Lung (tissue), 12 donors: ENCODE measurements around the gene ZC3H18. TPM values are rescaled to one million over a fixed set of nuclear protein-coding genes. Genes with fewer than 3 reads are reported as not detected.

ENCODE experiments used
- ATAC-seq: fragments of 200-7000 bp; cut with Tn5 transposase; one replicate; pipeline ENCODE4 v1.9.1; 2020; ENCODE audit warnings: moderate number of reproducible peaks; ENCODE audit not compliant: insufficient read depth, low FRiP score
- DNase-seq, 3 donors: peaks; one replicate each; pipeline ENCODE4 v3.0.0-alpha.2; 2013 to 2017
- H3K27ac ChIP-seq, 2 donors: one replicate each; pipeline ENCODE4 v1.5.1; 2013; ENCODE audit warnings: mild to moderate bottlenecking in 2 of 2, moderate library complexity in 2 of 2, control low read depth in 1 of 2, inconsistent platforms in 1 of 2, low read depth in 1 of 2, low read length in 1 of 2
- H3K27me3 ChIP-seq, 3 donors: one replicate each; pipeline ENCODE4 v1.5.1; 2013; ENCODE audit warnings: low read length in 2 of 3; ENCODE audit not compliant: control insufficient read depth in 3 of 3, insufficient read depth in 3 of 3
- H3K36me3 ChIP-seq, 4 donors: one replicate each; pipeline ENCODE4 v1.5.1; 2013; ENCODE audit warnings: low read length in 4 of 4, mild to moderate bottlenecking in 1 of 4, moderate library complexity in 1 of 4; ENCODE audit not compliant: control insufficient read depth in 4 of 4, insufficient read depth in 4 of 4
- H3K4me1 ChIP-seq, 5 donors: one replicate each; pipeline ENCODE4 v1.5.1; 2013; ENCODE audit warnings: low read length in 5 of 5, mild to moderate bottlenecking in 2 of 5, moderate library complexity in 1 of 5; ENCODE audit not compliant: control insufficient read depth in 5 of 5, insufficient read depth in 5 of 5
- H3K4me3 ChIP-seq: one replicate; pipeline ENCODE4 v1.5.1; 2013; ENCODE audit warnings: mild to moderate bottlenecking, control low read depth, moderate library complexity
- H3K9ac ChIP-seq, 2 donors: one replicate each; pipeline ENCODE4 v1.5.1; 2013; ENCODE audit warnings: low read length in 2 of 2, control low read depth in 1 of 2; ENCODE audit not compliant: insufficient read depth in 1 of 2
- H3K9me3 ChIP-seq, 4 donors: one replicate each; pipeline ENCODE4 v1.5.1; 2013; ENCODE audit warnings: low read length in 3 of 4, mild to moderate bottlenecking in 1 of 4, moderate library complexity in 1 of 4; ENCODE audit not compliant: control insufficient read depth in 4 of 4, insufficient read depth in 3 of 4
- CTCF ChIP-seq: IDR thresholded peaks from 2 replicates; pipeline ENCODE4 v1.5.1; 2012; ENCODE audit warnings: mild to moderate bottlenecking; ENCODE audit errors: control extremely low read depth, extremely low read depth
- WGBS, 2 donors: extraction: QIAGEN DNeasy Blood & Tissue Kit; methylation state at CpG; one replicate each; pipeline ENCODE4 v1.1.7; 2013; 5-methylcytosine and 5-hydroxymethylcytosine counted together
- polyA plus RNA-seq, 2 donors: library from polyadenylated mRNA; stranded (reverse); fragments of 200-250 nt; gene quantifications; one replicate each; pipeline ENCODE4 v1.2.1, GENCODE V29; 2013
- total RNA-seq, 2 donors: library from RNA; depleted of rRNA in 1 of 2; stranded (reverse); fragments of >200 nt in 1 of 2; gene quantifications; one replicate each; pipeline ENCODE4 v1.2.1, GENCODE V29; 2014 to 2021
- donor health status: control.
- donor health status: control.
- donor health status: Bipolar disorder and iron deficiency.
- donor health status: healthy.
- donor health status: DM: yes; HTN: yes; CAD: no.

The ZC3H18 gene
- total and polyA plus RNA-seq, 4 donors = 21.2 to 44.0 (median 28.6) TPM

GRCh38 chr16:88671806-88672205 lies 101.6 kb downstream of the ZC3H18 start:
- no peak for ATAC-seq
- 92 to 95% methylated on average over 23 of the region's 23 CpGs for WGBS, 2 donors

GRCh38 chr16:88672776-88673175 lies 102.6 kb downstream of the ZC3H18 start:
- H3K9me3 ChIP-seq = no peaks in the 10 kb centered on the region
- TF ChIP-seq CTCF = no peak
- no peak for ATAC-seq
- H3K4me3 ChIP-seq = no peak overlapping the region
- no peak overlapping the region for H3K27ac ChIP-seq
- peaks cover 0 to 6% (median 0%) of the 10 kb centered on the region in 4 donors for H3K36me3 ChIP-seq
- no peak overlapping the region for H3K9ac ChIP-seq
- no peaks in the 10 kb centered on the region for H3K27me3 ChIP-seq
- DNase-seq = no peak
- 72 to 77% methylated on average over 11 of the region's 11 CpGs for WGBS, 2 donors
- peaks cover 0 to 2% (median 0%) of the 10 kb centered on the region in 5 donors for H3K4me1 ChIP-seq

More at GRCh38 chr16:88671806-88672205, 101.6 kb downstream of the ZC3H18 start:
- Histone ChIP-seq H3K27ac (no peak overlapping the region), H3K9ac (no peak overlapping the region), H3K9me3 (no peaks in the 10 kb centered on the region), H3K4me1 (peaks cover 0 to under 1% (median 0%) of the 10 kb centered on the region in 5 donors), H3K27me3 (no peaks in the 10 kb centered on the region), H3K36me3 (peaks cover 0 to 6% (median 0%) of the 10 kb centered on the region in 4 donors), H3K4me3 (no peak overlapping the region)
- no peak for DNase-seq
- TF ChIP-seq CTCF = no peak

GRCh38 chr16:88673716-88674379 lies 103.6 kb downstream of the ZC3H18 start:
- DNase-seq (no peak), ATAC-seq (no peak)

More at GRCh38 chr16:88673716-88674379, 103.6 kb downstream of the ZC3H18 start:
- H3K36me3 ChIP-seq = peaks cover 0 to 6% (median 0%) of the 10 kb centered on the region in 4 donors
- peaks cover 0 to 2% (median 0%) of the 10 kb centered on the region in 5 donors for H3K4me1 ChIP-seq
- 93 to 96% methylated on average over 19 of the region's 19 CpGs for WGBS, 2 donors
- no peak overlapping the region for H3K9ac ChIP-seq
- H3K9me3 ChIP-seq = no peaks in the 10 kb centered on the region
- no peak overlapping the region for H3K27ac ChIP-seq
- H3K27me3 ChIP-seq = peaks cover 0 to 5% (median 0%) of the 10 kb centered on the region in 3 donors
- TF ChIP-seq CTCF = no peak
- H3K4me3 ChIP-seq = no peak overlapping the region
